ENCODE data around the gene DCC. TPM values are rescaled to one million over a fixed set of nuclear protein-coding genes. Genes with fewer than 3 reads are reported as not detected.

Gene DCC
- total RNA-seq, 3 donors from 2014 or later (not counting 1 experiment from before 2014, with no cell fraction given), result not detected

GRCh38 chr18:52764316-52764715, 424.3 kb downstream of the DCC start:
- Histone ChIP-seq H3K4me3 (ENCODE audit: low read length) (no peak overlapping the region), H3K27me3 (ENCODE audit: control insufficient read depth, insufficient read depth, low read length) (no peaks in the 10 kb centered on the region), H3K36me3 (ENCODE audit: control insufficient read depth, insufficient read depth, low read length) (no peaks in the 10 kb centered on the region), H3K4me1 (ENCODE audit: control insufficient read depth, insufficient read depth, low read length) (no peaks in the 10 kb centered on the region), H3K27ac (ENCODE audit: low read length) (no peak overlapping the region), H3K9me3 (ENCODE audit: control insufficient read depth, insufficient read depth, low read length) (no peaks in the 10 kb centered on the region)
- Mint-ChIP-seq H3K4me3 (no peak overlapping the region), H3K9me3 (peaks cover 9 to 10% of the 10 kb centered on the region in 2 donors), H3K36me3 (no peaks in the 10 kb centered on the region), H3K27ac (no peak overlapping the region), H3K4me1 (no peaks in the 10 kb centered on the region), H3K27me3 (ENCODE audit: low read depth in 2 of 2) (no peaks in the 10 kb centered on the region)
- intact Hi-C loops (cut with micrococcal nuclease), result no loop called here
- DNase-seq (no peak), ATAC-seq (no peak)
- 64% methylated on average over 3 of the region's 3 CpGs for WGBS (ENCODE audit: insufficient coverage)
- no peak for TF ChIP-seq CTCF (IDR thresholded peaks at IDR 0.05)

- 82% methylated on average over 9 of the region's 9 CpGs for WGBS (ENCODE audit: insufficient coverage)
- no peaks in the 10 kb centered on the region for H3K36me3 ChIP-seq (ENCODE audit: control insufficient read depth, insufficient read depth, low read length)
- ATAC-seq, result no peak
- Mint-ChIP-seq H3K9me3 (peaks cover 10 to 11% of the 10 kb centered on the region in 2 donors), H3K27me3 (ENCODE audit: low read depth in 2 of 2) (no peaks in the 10 kb centered on the region), H3K4me1 (no peaks in the 10 kb centered on the region), H3K27ac (no peak overlapping the region), H3K36me3 (no peaks in the 10 kb centered on the region), H3K4me3 (no peak overlapping the region)
- no peaks in the 10 kb centered on the region for H3K9me3 ChIP-seq (ENCODE audit: control insufficient read depth, insufficient read depth, low read length)
- H3K27me3 ChIP-seq (ENCODE audit: control insufficient read depth, insufficient read depth, low read length), result no peaks in the 10 kb centered on the region
- no peak overlapping the region for H3K27ac ChIP-seq (ENCODE audit: low read length)
- H3K4me1 ChIP-seq (ENCODE audit: control insufficient read depth, insufficient read depth, low read length), result no peaks in the 10 kb centered on the region
- intact Hi-C loops (cut with micrococcal nuclease), result no loop called here
- TF ChIP-seq CTCF (IDR thresholded peaks at IDR 0.05), result no peak
- no peak overlapping the region for H3K4me3 ChIP-seq (ENCODE audit: low read length)
- no peak for DNase-seq
These were observed 426.1 kb downstream of the DCC start for GRCh38 chr18:52766002-52766545.

- no peak for DNase-seq
- Histone ChIP-seq H3K9me3 (ENCODE audit: control insufficient read depth, insufficient read depth, low read length) (no peaks in the 10 kb centered on the region), H3K4me1 (ENCODE audit: control insufficient read depth, insufficient read depth, low read length) (no peaks in the 10 kb centered on the region), H3K27me3 (ENCODE audit: control insufficient read depth, insufficient read depth, low read length) (no peaks in the 10 kb centered on the region), H3K27ac (ENCODE audit: low read length) (no peak overlapping the region), H3K4me3 (ENCODE audit: low read length) (no peak overlapping the region), H3K36me3 (ENCODE audit: control insufficient read depth, insufficient read depth, low read length) (no peaks in the 10 kb centered on the region)
- Mint-ChIP-seq H3K4me1 (no peaks in the 10 kb centered on the region), H3K4me3 (no peak overlapping the region), H3K36me3 (no peaks in the 10 kb centered on the region), H3K27ac (no peak overlapping the region), H3K27me3 (ENCODE audit: low read depth in 2 of 2) (no peaks in the 10 kb centered on the region), H3K9me3 (peaks cover 10 to 18% of the 10 kb centered on the region in 2 donors)
- no peak for TF ChIP-seq CTCF (IDR thresholded peaks at IDR 0.05)
- intact Hi-C loops (cut with micrococcal nuclease), result no loop called here
- 67% methylated on average over 5 of the region's 5 CpGs for WGBS (ENCODE audit: insufficient coverage)
- no peak for ATAC-seq
These were observed 441.1 kb downstream of the DCC start for GRCh38 chr18:52781113-52781512.

- intact Hi-C loops (cut with micrococcal nuclease), result no loop called here
- ATAC-seq (no peak), DNase-seq (no peak)
- Mint-ChIP-seq H3K27ac (no peak overlapping the region), H3K4me3 (no peak overlapping the region), H3K36me3 (no peaks in the 10 kb centered on the region), H3K4me1 (no peaks in the 10 kb centered on the region), H3K9me3 (peaks cover 14 to 30% of the 10 kb centered on the region in 2 donors), H3K27me3 (ENCODE audit: low read depth in 2 of 2) (no peaks in the 10 kb centered on the region)
- no peak for TF ChIP-seq CTCF (IDR thresholded peaks at IDR 0.05)
- Histone ChIP-seq H3K27me3 (ENCODE audit: control insufficient read depth, insufficient read depth, low read length) (no peaks in the 10 kb centered on the region), H3K4me1 (ENCODE audit: control insufficient read depth, insufficient read depth, low read length) (no peaks in the 10 kb centered on the region), H3K9me3 (ENCODE audit: control insufficient read depth, insufficient read depth, low read length) (peaks cover 13% of the 10 kb centered on the region), H3K36me3 (ENCODE audit: control insufficient read depth, insufficient read depth, low read length) (no peaks in the 10 kb centered on the region), H3K4me3 (ENCODE audit: low read length) (no peak overlapping the region), H3K27ac (ENCODE audit: low read length) (no peak overlapping the region)
- WGBS (ENCODE audit: insufficient coverage), result 43% methylated on average over 2 of the region's 2 CpGs
These were observed 451.3 kb downstream of the DCC start for GRCh38 chr18:52791321-52791720.
